ENCODE results near the gene RAPGEF5.

RAPGEF5 gene

DNA sequence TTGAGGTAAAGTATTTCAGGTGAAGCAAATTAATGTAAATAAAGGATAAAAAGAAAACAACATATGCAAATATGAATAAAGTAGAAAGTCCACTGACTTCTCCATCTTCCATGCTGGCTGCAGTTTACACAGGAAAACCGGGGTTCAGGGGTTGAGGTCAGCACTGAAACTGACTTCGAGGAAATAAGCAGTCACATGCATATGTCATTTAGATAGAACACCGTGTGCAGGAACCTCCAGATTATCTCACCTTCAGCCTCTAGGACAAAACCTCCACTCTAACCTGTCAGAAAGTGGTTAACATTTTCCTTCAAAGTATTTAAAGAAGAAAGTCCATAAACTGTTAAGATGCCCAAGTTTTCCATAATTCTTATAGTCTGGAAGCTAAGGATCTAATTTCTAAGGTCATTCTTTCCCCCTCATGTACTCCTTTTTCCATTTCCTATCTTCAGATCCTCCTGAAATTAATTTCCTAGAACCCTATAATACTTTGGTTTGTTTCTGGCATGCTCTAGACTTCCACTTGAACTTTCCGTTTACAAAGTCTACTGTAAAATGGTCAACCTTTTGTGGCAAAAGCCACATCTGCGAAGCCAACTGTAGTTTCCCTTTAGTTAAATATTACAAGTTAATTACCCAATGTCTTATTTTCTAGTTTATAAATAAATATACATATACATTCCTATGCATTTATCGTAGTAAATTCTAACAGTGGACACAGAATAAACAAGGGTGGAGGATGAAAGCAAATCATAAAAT lies 173.3 kb downstream of the RAPGEF5 start:
- no peak for DNase-seq

DNA sequence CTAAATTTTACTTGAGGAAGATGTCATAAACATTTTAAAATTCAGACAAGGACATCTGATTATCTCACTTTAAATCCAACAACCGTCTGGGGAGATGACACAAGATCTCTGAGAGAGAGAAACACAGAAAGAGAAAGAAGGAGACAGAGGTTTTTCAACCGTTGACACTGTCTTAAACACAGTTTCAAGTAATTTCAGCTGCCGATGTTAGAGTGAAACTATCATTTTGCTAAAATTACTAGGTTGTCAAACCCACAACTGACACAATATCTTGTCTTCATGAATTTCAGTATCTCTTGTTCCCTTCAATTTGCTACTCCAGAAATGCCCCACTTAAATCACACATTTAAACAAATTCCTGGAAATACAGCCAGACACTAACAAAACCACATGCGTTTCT lies 174.8 kb downstream of the RAPGEF5 start:
- DNase-seq = no peak

DNA sequence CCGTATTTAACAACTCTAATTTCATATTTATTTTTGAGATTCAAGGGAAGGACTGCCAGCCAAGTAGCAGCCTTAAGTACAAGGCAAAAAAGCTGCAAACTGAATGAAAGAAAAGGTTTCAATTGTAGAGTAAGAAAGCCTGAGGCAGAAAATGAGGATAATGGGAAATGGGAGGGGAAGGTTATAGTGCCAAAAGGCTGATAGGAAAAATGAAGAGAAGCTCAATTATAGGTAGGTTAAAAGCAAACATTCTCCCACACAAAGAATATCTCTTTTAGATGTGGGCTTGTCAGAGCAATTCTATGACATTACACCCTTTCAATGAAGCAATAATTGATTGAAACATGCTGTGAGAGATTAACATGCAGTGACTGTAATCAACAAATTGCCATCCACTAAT lies 175.3 kb downstream of the RAPGEF5 start:
- no peak for DNase-seq

GRCh38 chr7:22179442-22179879 lies 177.5 kb downstream of the RAPGEF5 start:
- DNase-seq = no peak

GRCh38 chr7:22178735-22179134 lies 178.2 kb downstream of the RAPGEF5 start:
- DNase-seq = no peak

- no peak for DNase-seq
Observed at GRCh38 chr7:22176791-22177412, 180.1 kb downstream of the RAPGEF5 start.

- DNase-seq = no peak
Observed at GRCh38 chr7:22174574-22174953, 182.4 kb downstream of the RAPGEF5 start.

GRCh38 chr7:22173685-22174573 lies 183.0 kb downstream of the RAPGEF5 start:
- DNase-seq = peak; percentile 2

- no peak for DNase-seq
Observed at GRCh38 chr7:22168129-22168634, 188.8 kb downstream of the RAPGEF5 start.

GRCh38 chr7:22167482-22167881 lies 189.5 kb downstream of the RAPGEF5 start:
- no peak for DNase-seq

- DNase-seq = no peak
Observed at GRCh38 chr7:22166928-22167327, 190.0 kb downstream of the RAPGEF5 start.

- DNase-seq = no peak
Observed at GRCh38 chr7:22159341-22159740, 197.6 kb downstream of the RAPGEF5 start.

DNA sequence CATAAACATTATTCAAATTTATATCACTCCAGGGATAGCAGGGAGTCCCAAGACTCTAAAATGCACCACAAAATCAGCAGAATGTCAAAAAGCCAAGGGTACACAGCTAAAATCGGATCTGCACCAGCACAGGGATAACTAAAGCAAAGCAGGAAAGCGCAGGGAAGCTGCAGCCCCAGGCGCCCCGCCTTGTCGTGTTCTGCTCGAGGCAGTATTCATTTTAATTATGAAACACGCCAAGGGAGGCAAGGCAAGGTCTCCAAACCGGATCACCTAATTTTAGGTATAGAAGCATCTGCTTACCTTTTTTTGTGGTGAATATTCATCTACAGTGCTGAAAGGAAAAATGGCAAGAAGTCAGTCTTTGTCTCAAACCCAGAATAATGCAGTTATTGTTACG lies 199.4 kb downstream of the RAPGEF5 start:
- no peak for DNase-seq

DNA sequence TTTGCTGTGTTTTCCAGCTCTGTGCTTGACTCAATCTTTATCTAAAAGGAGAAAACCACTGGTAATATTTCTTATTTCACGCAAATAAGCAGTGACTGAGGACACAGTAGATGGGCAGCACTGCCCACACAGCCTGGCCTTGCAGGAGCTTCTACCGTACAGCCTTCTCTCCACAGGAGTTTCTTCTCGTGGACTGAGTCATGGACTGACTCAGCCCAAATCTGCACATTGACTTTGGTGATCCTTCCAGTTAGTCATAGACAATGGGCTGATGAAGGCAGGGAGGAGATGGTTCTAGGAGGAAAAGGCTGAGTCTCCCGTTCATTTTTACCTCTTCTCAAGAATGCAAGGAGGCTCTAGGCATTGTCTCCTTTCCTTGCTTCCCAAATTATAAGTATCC lies 200.7 kb downstream of the RAPGEF5 start:
- no peak for DNase-seq

- DNase-seq = no peak
Observed at GRCh38 chr7:22154143-22154529, 202.8 kb downstream of the RAPGEF5 start.

GRCh38 chr7:22153432-22154142 lies 203.4 kb downstream of the RAPGEF5 start:
- no peak for DNase-seq

GRCh38 chr7:22152690-22153089 lies 204.3 kb downstream of the RAPGEF5 start:
- DNase-seq = no peak

- DNase-seq = no peak
Observed at GRCh38 chr7:22151901-22152300, 205.1 kb downstream of the RAPGEF5 start.

- DNase-seq = no peak
Observed at GRCh38 chr7:22150221-22150620, 206.7 kb downstream of the RAPGEF5 start.

DNA sequence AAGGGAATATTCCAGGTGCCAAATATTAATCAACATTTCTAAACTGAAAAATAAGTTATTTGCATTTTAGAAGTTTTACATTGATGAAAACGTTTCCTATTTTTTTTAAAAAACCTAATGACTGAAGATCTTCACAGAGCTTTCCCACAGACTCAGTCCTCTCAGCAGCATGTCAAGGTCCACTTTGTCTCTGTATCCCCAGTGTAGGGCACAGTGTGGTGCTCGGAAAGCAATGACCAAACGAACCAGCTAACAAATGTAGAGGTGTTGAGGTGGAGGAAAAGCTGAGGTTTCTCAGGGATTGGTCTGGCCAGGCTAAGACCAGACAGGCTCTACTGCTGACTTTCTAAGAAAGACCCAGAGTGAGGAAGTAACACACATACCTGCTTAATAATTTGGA lies 209.1 kb downstream of the RAPGEF5 start:
- DNase-seq = no peak

- peak; percentile 3 for DNase-seq
Observed at GRCh38 chr7:22146961-22147512, 209.9 kb downstream of the RAPGEF5 start.

DNA sequence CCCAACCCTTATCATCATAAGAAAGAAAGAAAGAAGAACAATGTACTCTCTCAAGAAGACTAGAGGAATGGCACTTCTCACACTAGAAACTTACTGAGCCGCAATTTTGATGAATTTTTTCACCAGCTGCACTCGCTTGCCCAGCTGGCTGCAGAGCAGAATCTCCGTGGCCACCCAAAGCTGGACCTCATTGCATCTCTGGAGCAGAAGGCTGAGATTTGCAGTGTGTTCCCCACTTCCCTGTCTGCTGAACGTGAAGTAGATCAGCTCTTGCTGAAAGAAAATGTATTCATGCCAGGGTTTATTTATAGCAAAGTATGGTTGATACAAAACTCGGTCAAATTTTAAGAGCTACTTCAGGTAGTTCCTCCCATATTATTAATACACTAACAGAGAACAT lies 212.0 kb downstream of the RAPGEF5 start:
- DNase-seq = no peak
